NT2/D1 (cell line): Measurements from ENCODE around the gene TMEM259.
A peak's percentile ranks its signal among the peaks of the same experiment; 100 is the strongest.
"Not testable (repeated sequence)": the region's sequence is repeated elsewhere in the genome, so short reads cannot be mapped to it uniquely, and the experiment has no call there.

Source experiments
- DNase-seq: peaks from one replicate; pipeline ENCODE4 v3.0.0-alpha.2; 2011; ENCODE audit warnings: low read depth, low spot score
- H3K27me3 ChIP-seq: 2 replicates; pipeline ENCODE4 v1.6.0; 2011; ENCODE audit warnings: mild to moderate bottlenecking; ENCODE audit not compliant: insufficient read length, insufficient read depth
- H3K36me3 ChIP-seq: 2 replicates; pipeline ENCODE4 v1.6.1; 2011; ENCODE audit warnings: mild to moderate bottlenecking, low read length, mixed read lengths; ENCODE audit not compliant: insufficient read depth, insufficient read length
- H3K4me1 ChIP-seq: 2 replicates; pipeline ENCODE4 v1.5.1; 2011; ENCODE audit not compliant: insufficient read depth, insufficient read length
- H3K4me3 ChIP-seq: 2 replicates; pipeline ENCODE4 v1.5.1; 2011; ENCODE audit warnings: low read depth; ENCODE audit not compliant: insufficient read length
- H3K9ac ChIP-seq: 2 replicates; pipeline ENCODE4 v1.6.0; 2011; ENCODE audit warnings: low read depth; ENCODE audit not compliant: insufficient read length
- H3K9me3 ChIP-seq: 2 replicates; pipeline ENCODE4 v1.5.1; 2011; ENCODE audit warnings: mild to moderate bottlenecking, low read length; ENCODE audit not compliant: insufficient read depth
- SUZ12 ChIP-seq: IDR thresholded peaks from 2 replicates; pipeline ENCODE4 v1.6.1; 2011; ENCODE audit not compliant: insufficient read length, insufficient read depth; ENCODE audit errors: extremely low read depth
- YY1 ChIP-seq: IDR thresholded peaks from 2 replicates; pipeline ENCODE4 v1.6.1; 2011; ENCODE audit not compliant: insufficient read length, insufficient read depth
- ZNF274 ChIP-seq: IDR thresholded peaks from 2 replicates; pipeline ENCODE4 v1.6.1; 2011; ENCODE audit warnings: mild to moderate bottlenecking, low read depth, low read length

The TMEM259 gene

DNA sequence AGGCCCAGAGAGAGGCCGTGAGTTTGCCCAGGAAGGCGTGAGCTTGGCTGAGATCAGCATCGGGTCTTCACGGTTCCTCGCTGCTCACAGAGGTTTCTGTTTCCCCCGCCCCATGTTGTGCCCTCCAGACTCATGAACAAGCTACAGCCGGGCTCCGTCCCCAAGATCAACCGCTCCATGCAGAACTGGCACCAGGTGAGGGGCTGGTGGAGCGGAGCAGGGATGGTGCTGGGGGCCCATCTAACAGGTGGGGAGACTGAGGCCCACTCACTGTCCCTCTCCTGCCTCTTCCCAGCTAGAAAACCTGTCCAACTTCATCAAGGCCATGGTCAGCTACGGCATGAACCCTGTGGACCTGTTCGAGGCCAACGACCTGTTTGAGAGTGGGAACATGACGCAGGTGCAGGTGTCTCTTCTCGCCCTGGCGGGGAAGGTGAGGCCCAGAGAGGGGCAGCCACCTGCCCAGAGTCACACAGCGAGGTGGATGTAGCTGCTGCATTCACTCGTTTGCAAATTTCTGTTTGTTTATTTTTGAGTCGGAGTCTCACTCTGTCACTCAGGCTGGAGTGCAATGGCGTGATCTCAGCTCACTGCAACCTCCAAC, 11.4 kb upstream of the TMEM259 start:
- peaks cover 5% of the 10 kb centered on the region for H3K4me1 ChIP-seq
- H3K9me3 ChIP-seq, result no peaks in the 10 kb centered on the region
- no peak for DNase-seq
- no peaks in the 10 kb centered on the region for H3K27me3 ChIP-seq
- TF ChIP-seq YY1 (no peak), SUZ12 (no peak), ZNF274 (no peak)
- H3K9ac ChIP-seq, result no peak overlapping the region
- H3K36me3 ChIP-seq, result peaks cover 69% of the 10 kb centered on the region
- no peak overlapping the region for H3K4me3 ChIP-seq

GRCh38 chr19:1028062-1028926, 7.4 kb upstream of the TMEM259 start:
- Histone ChIP-seq H3K9me3 (no peaks in the 10 kb centered on the region), H3K36me3 (peaks cover 50% of the 10 kb centered on the region), H3K9ac (peak overlapping the region; percentile 94), H3K27me3 (no peaks in the 10 kb centered on the region), H3K4me3 (peak overlapping the region; percentile 91), H3K4me1 (peaks cover 5% of the 10 kb centered on the region)
- peak; percentile 87 for DNase-seq
- TF ChIP-seq ZNF274, result no peak
- TF ChIP-seq SUZ12, result no peak

- peak overlapping the region; percentile 94 for H3K9ac ChIP-seq
- no peaks in the 10 kb centered on the region for H3K27me3 ChIP-seq
- H3K36me3 ChIP-seq, result peaks cover 44% of the 10 kb centered on the region
- DNase-seq, result no peak
- TF ChIP-seq SUZ12 (no peak), YY1 (no peak), ZNF274 (no peak)
- peak overlapping the region; percentile 91 for H3K4me3 ChIP-seq
- H3K4me1 ChIP-seq, result peaks cover 5% of the 10 kb centered on the region
- H3K9me3 ChIP-seq, result no peaks in the 10 kb centered on the region
These were observed 6.7 kb upstream of the TMEM259 start for GRCh38 chr19:1027650-1028061.

DNA sequence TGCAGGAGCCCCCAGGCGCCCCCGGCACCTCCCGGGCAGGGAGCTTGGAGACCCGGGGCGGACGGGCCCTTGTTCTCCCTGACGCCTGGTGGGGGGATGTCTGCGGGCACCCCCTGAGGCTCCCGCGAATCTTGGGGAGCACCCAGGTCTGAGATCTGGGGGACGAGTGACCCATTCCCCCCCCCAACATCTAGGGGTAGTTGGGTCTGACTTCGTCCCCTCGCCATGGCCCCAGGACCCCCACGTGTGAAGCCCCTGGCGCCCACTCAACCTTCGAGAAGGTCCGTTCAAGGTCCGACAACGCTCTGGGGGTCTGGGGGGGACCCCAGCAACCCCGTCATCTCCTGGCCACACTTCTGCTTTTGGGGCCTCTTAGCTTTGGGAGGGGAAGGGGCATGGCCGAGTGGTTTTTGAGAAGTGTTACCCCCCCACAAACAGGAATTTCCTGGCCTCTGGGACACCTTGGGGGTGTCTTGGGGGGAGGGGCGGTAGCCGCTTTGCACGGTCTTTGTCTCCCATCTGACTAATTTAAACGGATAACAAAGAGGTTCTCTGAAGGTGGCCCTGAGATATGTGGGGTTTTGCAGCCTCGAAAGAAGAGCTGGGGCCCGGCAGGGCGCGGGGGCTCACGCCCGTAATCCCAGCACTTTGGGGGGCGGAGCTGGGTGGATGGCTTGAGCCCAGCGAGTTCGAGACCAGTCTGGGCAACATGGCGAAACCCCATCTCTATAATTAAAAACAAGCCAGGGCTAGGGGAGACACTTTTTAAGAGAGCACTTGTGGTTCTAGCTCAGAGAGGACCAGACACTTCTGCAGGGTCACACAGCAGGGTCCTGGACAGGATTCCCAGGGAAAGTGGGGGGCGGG, 6.1 kb upstream of the TMEM259 start:
- TF ChIP-seq SUZ12 (no peak), ZNF274 (no peak), YY1 (no peak)
- Histone ChIP-seq H3K4me3 (peak overlapping the region; percentile 91), H3K4me1 (peaks cover 5% of the 10 kb centered on the region), H3K9me3 (no peaks in the 10 kb centered on the region), H3K27me3 (no peaks in the 10 kb centered on the region), H3K36me3 (peaks cover 38% of the 10 kb centered on the region), H3K9ac (peak overlapping the region; percentile 94)
- no peak for DNase-seq

GRCh38 chr19:1025960-1026782, 5.2 kb upstream of the TMEM259 start, which contains the start of gene CNN2:
Gene CNN2, plus strand, starts transcription at chr19:1026608. Its CDS starts 54 bp downstream, at chr19:1026662.
- no peaks in the 10 kb centered on the region for H3K27me3 ChIP-seq
- no peak for DNase-seq
- peaks cover 5% of the 10 kb centered on the region for H3K4me1 ChIP-seq
- H3K36me3 ChIP-seq, result peaks cover 31% of the 10 kb centered on the region
- peak within 1 kb of the TSS; percentile 91 for H3K4me3 ChIP-seq
- no peaks in the 10 kb centered on the region for H3K9me3 ChIP-seq
- H3K9ac ChIP-seq, result peak within 1 kb of the TSS; percentile 94
- no peak for TF ChIP-seq SUZ12
- no peak for TF ChIP-seq YY1
- TF ChIP-seq ZNF274, result no peak

GRCh38 chr19:1025080-1025479, 4.2 kb upstream of the TMEM259 start:
- H3K4me1 ChIP-seq, H3K27me3 ChIP-seq, H3K9ac ChIP-seq, H3K9me3 ChIP-seq, DNase-seq, H3K4me3 ChIP-seq: not testable (repeated sequence)
- H3K36me3 ChIP-seq, result peaks cover 26% of the 10 kb centered on the region

DNA sequence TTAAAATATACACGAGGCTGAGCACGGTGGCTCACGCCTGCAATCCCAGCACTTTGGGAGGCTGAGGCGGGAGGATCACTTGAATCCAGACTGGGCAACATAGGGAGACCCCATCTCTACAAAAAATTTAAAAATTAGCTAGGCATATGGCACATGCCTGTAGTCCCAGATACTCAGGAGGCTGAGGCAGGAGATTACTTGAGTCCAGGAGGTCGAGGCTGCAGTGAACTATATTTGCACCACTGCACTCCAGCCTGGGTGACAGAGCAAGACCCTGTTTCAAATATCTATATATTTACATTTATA, 2.9 kb upstream of the TMEM259 start:
- not testable (repeated sequence) for H3K27me3 ChIP-seq, H3K4me3 ChIP-seq, DNase-seq, H3K9me3 ChIP-seq, H3K9ac ChIP-seq
- H3K4me1 ChIP-seq, result peaks cover 12% of the 10 kb centered on the region
- H3K36me3 ChIP-seq, result peaks cover 27% of the 10 kb centered on the region
